Stimulated activated CD4-positive, alpha-beta T cell treated with anti-CD3 and anti-CD28 coated beads, TNF-alpha, amount 100 ng/mL, for 4 hours (primary cell): ENCODE measurements around the gene FOXS1.

Experiments used
- DNase-seq, 3 experiments: peaks; one replicate each; pipeline ENCODE4 v3.0.0-alpha.2; 2020; ENCODE audit warnings: low read depth in 3 of 3

FOXS1 gene

GRCh38 chr20:31797364-31797763, 48.0 kb downstream of the FOXS1 start:
- no peak for DNase-seq
